ENCODE data around the gene TMEM174. TPM values are rescaled to one million over a fixed set of nuclear protein-coding genes. Genes with fewer than 3 reads are reported as not detected.

The TMEM174 gene
- total and polyA plus RNA-seq, 2 donors (not counting 1 experiment from before 2014, with no cell fraction given): not detected

- no peaks in the 10 kb centered on the region for H3K4me1 ChIP-seq (ENCODE audit: control insufficient read depth in 2 of 2, insufficient read depth in 2 of 2, low read length in 2 of 2)
- peaks cover 0 to 5% (median 5%) of the 10 kb centered on the region in 3 donors for H3K9me3 ChIP-seq (ENCODE audit: control extremely low read depth in 1 of 3, control insufficient read depth in 2 of 3, insufficient read depth in 1 of 3, low read length in 2 of 3)
- TF ChIP-seq, protein P1, sequence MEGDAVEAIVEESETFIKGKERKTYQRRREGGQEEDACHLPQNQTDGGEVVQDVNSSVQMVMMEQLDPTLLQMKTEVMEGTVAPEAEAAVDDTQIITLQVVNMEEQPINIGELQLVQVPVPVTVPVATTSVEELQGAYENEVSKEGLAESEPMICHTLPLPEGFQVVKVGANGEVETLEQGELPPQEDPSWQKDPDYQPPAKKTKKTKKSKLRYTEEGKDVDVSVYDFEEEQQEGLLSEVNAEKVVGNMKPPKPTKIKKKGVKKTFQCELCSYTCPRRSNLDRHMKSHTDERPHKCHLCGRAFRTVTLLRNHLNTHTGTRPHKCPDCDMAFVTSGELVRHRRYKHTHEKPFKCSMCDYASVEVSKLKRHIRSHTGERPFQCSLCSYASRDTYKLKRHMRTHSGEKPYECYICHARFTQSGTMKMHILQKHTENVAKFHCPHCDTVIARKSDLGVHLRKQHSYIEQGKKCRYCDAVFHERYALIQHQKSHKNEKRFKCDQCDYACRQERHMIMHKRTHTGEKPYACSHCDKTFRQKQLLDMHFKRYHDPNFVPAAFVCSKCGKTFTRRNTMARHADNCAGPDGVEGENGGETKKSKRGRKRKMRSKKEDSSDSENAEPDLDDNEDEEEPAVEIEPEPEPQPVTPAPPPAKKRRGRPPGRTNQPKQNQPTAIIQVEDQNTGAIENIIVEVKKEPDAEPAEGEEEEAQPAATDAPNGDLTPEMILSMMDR (IDR thresholded peaks at IDR 0.05): no peak
- no peak for TF ChIP-seq EZH2 (IDR thresholded peaks at IDR 0.05; ENCODE audit: borderline replicate concordance, insufficient read depth, low read depth, low read length, poor library complexity, severe bottlenecking)
- no peaks in the 10 kb centered on the region for H3K4me1 Mint-ChIP-seq
- peaks cover 52% of the 10 kb centered on the region for H3K27me3 Mint-ChIP-seq
- no peak overlapping the region for H3K27ac ChIP-seq (ENCODE audit: low read length in 2 of 2)
- H3K27me3 ChIP-seq (replicated peaks in 1 of 4; ENCODE audit: control extremely low read depth in 1 of 4, control insufficient read depth in 3 of 4, insufficient read depth in 4 of 4, low read length in 3 of 4): peaks cover 0 to 18% (median 3%) of the 10 kb centered on the region in 4 experiments
- no peaks in the 10 kb centered on the region for H3K79me2 ChIP-seq (ENCODE audit: control insufficient read depth, insufficient read depth, low read length)
- no peak overlapping the region for H3K4me2 ChIP-seq (replicated peaks; ENCODE audit: low read depth, low read length, poor library complexity, severe bottlenecking)
- H3K36me3 ChIP-seq (replicated peaks in 1 of 2; ENCODE audit: control extremely low read depth in 1 of 2, control insufficient read depth in 1 of 2, extremely low read depth in 1 of 2, insufficient read depth in 2 of 2, low read length in 1 of 2): no peaks in the 10 kb centered on the region
- 67% methylated on average over 1 of the region's 2 CpGs for WGBS (ENCODE audit: insufficient coverage)
- H3K9ac ChIP-seq (ENCODE audit: low read length): no peak overlapping the region
- DNase-seq (no peak), ATAC-seq (ENCODE audit: low read depth) (no peak)
- H3K9me3 Mint-ChIP-seq (ENCODE audit: insufficient read depth): peaks cover 4% of the 10 kb centered on the region
- ChIA-PET CTCF (no interaction called here), POLR2A (no interaction called here)
- H3K27ac Mint-ChIP-seq: no peak overlapping the region
- intact Hi-C loops (cut with micrococcal nuclease): no loop called here
- no peaks in the 10 kb centered on the region for H4K20me1 ChIP-seq (ENCODE audit: control insufficient read depth, insufficient read depth, low read length, poor library complexity, severe bottlenecking)
- no peak overlapping the region for H3K4me3 Mint-ChIP-seq
- H3K4me3 ChIP-seq (ENCODE audit: control extremely low read depth in 1 of 5, extremely low read depth in 1 of 5, insufficient read depth in 1 of 5, low read depth in 2 of 5, low read length in 4 of 5): no peak overlapping the region
- no peak overlapping the region for H2AFZ ChIP-seq (ENCODE audit: insufficient read depth, low read depth, low read length, poor library complexity, severe bottlenecking)
These were observed 16.0 kb downstream of the TMEM174 start for GRCh38 chr5:73188764-73189531.

DNA sequence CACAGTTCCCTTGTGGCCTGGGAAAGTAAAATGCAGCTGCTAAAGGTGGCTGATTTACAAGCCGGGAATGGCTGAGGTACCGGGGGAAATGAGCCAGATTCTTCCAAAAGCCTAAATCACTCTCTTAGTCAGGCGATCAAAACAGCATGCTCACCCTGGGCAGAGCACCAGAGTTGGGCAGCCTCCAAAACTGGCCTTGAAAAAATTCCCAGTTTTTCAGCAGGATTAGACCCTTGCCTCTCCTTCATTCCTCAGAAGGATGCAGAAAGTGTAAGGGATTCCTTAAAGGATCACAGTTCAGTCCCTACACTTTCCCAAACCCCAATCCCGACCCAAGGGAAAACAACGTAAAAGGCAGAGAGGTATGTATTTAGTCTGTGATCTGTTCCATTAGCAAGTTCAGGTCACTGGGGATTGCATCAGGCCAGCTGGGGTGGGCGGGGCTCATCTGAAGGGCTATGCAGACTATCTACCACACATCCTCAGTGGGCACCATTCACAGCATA is 16.9 kb downstream of the TMEM174 start:
- Mint-ChIP-seq H3K27me3 (peaks cover 55% of the 10 kb centered on the region), H3K9me3 (ENCODE audit: insufficient read depth) (peaks cover 4% of the 10 kb centered on the region), H3K4me1 (no peaks in the 10 kb centered on the region), H3K4me3 (no peak overlapping the region), H3K27ac (no peak overlapping the region)
- Histone ChIP-seq H3K9ac (ENCODE audit: low read length) (no peak overlapping the region), H3K4me1 (ENCODE audit: control insufficient read depth in 2 of 2, insufficient read depth in 2 of 2, low read length in 2 of 2) (no peaks in the 10 kb centered on the region), H3K27me3 (replicated peaks in 1 of 4; ENCODE audit: control extremely low read depth in 1 of 4, control insufficient read depth in 3 of 4, insufficient read depth in 4 of 4, low read length in 3 of 4) (peaks cover 0 to 13% (median 3%) of the 10 kb centered on the region in 4 experiments), H3K9me3 (ENCODE audit: control extremely low read depth in 1 of 3, control insufficient read depth in 2 of 3, insufficient read depth in 1 of 3, low read length in 2 of 3) (peaks cover 0 to 5% (median under 1%) of the 10 kb centered on the region in 3 donors), H4K20me1 (ENCODE audit: control insufficient read depth, insufficient read depth, low read length, poor library complexity, severe bottlenecking) (no peaks in the 10 kb centered on the region), H3K36me3 (replicated peaks in 1 of 2; ENCODE audit: control extremely low read depth in 1 of 2, control insufficient read depth in 1 of 2, extremely low read depth in 1 of 2, insufficient read depth in 2 of 2, low read length in 1 of 2) (no peaks in the 10 kb centered on the region), H3K27ac (ENCODE audit: low read length in 2 of 2) (no peak overlapping the region), H2AFZ (ENCODE audit: insufficient read depth, low read depth, low read length, poor library complexity, severe bottlenecking) (no peak overlapping the region), H3K4me3 (ENCODE audit: control extremely low read depth in 1 of 5, extremely low read depth in 1 of 5, insufficient read depth in 1 of 5, low read depth in 2 of 5, low read length in 4 of 5) (no peak overlapping the region), H3K4me2 (replicated peaks; ENCODE audit: low read depth, low read length, poor library complexity, severe bottlenecking) (no peak overlapping the region), H3K79me2 (ENCODE audit: control insufficient read depth, insufficient read depth, low read length) (no peaks in the 10 kb centered on the region)
- intact Hi-C loops (cut with micrococcal nuclease): no loop called here
- DNase-seq (no peak), ATAC-seq (ENCODE audit: low read depth) (no peak)
- POLR2A ChIA-PET: no interaction called here
- TF ChIP-seq, protein P1 (IDR thresholded peaks at IDR 0.05): no peak
- TF ChIP-seq EZH2 (IDR thresholded peaks at IDR 0.05; ENCODE audit: borderline replicate concordance, insufficient read depth, low read depth, low read length, poor library complexity, severe bottlenecking): no peak
- WGBS (ENCODE audit: insufficient coverage): 73% methylated on average over 3 of the region's 6 CpGs
- CTCF ChIA-PET: no interaction called here

Data from B cell (primary cell).